B cell (primary cell): ENCODE measurements around the gene MRPS27. TPM values are rescaled to one million over a fixed set of nuclear protein-coding genes. Genes with fewer than 3 reads are reported as not detected.

Source experiments
- ATAC-seq: fragments of 200-7000 bp; cut with Tn5 transposase; one replicate; pipeline ENCODE4 v1.10.0; 2021; ENCODE audit warnings: low read depth, mild to moderate bottlenecking, moderate number of reproducible peaks, moderate library complexity
- CTCF ChIA-PET: fragments of 350-600 bp; sonication (Branson Sonifier 250); formaldehyde crosslinking; loops from one replicate; lab custom pipeline; 2021; ENCODE audit warnings: antibody characterized with exemption, inconsistent platforms; lab: Charles Lee
- POLR2A ChIA-PET: fragments of 350-600 bp; sonication (Branson Sonifier 250); formaldehyde crosslinking; loops from one replicate; lab custom pipeline; 2021; ENCODE audit warnings: antibody characterized with exemption; lab: Charles Lee
- DNase-seq: peaks from one replicate; pipeline ENCODE4 v3.0.0; 2013
- H2AFZ ChIP-seq: 2 replicates; pipeline ENCODE4 v1.6.1; 2012; ENCODE audit warnings: mild to moderate bottlenecking, low read depth, low read length; ENCODE audit not compliant: insufficient read depth, poor library complexity, severe bottlenecking
- H3K27ac ChIP-seq, 2 donors: 1 replicate in 1 of 2; 2 replicates in 1 of 2; pipeline ENCODE4 v1.5.1; 2012 to 2013; ENCODE audit warnings: low read length in 2 of 2, mild to moderate bottlenecking in 2 of 2, moderate library complexity in 1 of 2
- H3K27me3 ChIP-seq, 4 experiments: fragments of 200-600 bp in 1 of 4; sonication (generic) in 1 of 4; replicated peaks in 1 of 4; 1 replicate in 2 of 4; 2 replicates in 2 of 4; pipeline versions ENCODE4 v1.6.1 to v1.7.0; 2013 to 2016; ENCODE audit warnings: low read length in 3 of 4, mild to moderate bottlenecking in 2 of 4, mixed read lengths in 1 of 4, moderate library complexity in 1 of 4; ENCODE audit not compliant: insufficient read depth in 4 of 4, control insufficient read depth in 3 of 4; ENCODE audit errors: control extremely low read depth in 1 of 4
- H3K36me3 ChIP-seq, 2 experiments: replicated peaks in 1 of 2; 1 replicate in 1 of 2; 2 replicates in 1 of 2; pipeline versions ENCODE4 v1.6.1 to v1.7.1; 2013; ENCODE audit warnings: low read length in 1 of 2; ENCODE audit not compliant: insufficient read depth in 2 of 2, control insufficient read depth in 1 of 2; ENCODE audit errors: control extremely low read depth in 1 of 2, extremely low read depth in 1 of 2
- H3K4me1 ChIP-seq, 2 donors: fragments of 200-600 bp in 1 of 2; sonication (generic) in 1 of 2; 1 replicate in 1 of 2; 2 replicates in 1 of 2; pipeline versions ENCODE4 v1.5.1 to v1.6.1; 2013 to 2017; ENCODE audit warnings: low read length in 2 of 2; ENCODE audit not compliant: control insufficient read depth in 2 of 2, insufficient read depth in 2 of 2
- H3K4me2 ChIP-seq: replicated peaks from 2 replicates; pipeline ENCODE3; 2012; ENCODE audit warnings: mild to moderate bottlenecking, low read depth, low read length; ENCODE audit not compliant: poor library complexity, severe bottlenecking
- H3K4me3 ChIP-seq, 5 experiments: fragments of 200-600 bp in 1 of 5; sonication (generic) in 1 of 5; 1 replicate in 3 of 5; 2 replicates in 2 of 5; pipeline versions ENCODE4 v1.5.1 to v1.7.0; 2011 to 2016; ENCODE audit warnings: low read length in 4 of 5, mild to moderate bottlenecking in 4 of 5, low read depth in 2 of 5, control low read depth in 1 of 5, moderate library complexity in 1 of 5; ENCODE audit not compliant: insufficient read depth in 1 of 5; ENCODE audit errors: control extremely low read depth in 1 of 5, extremely low read depth in 1 of 5
- H3K79me2 ChIP-seq: fragments of 200-600 bp; sonication (generic); one replicate; pipeline ENCODE4 v1.6.0; 2016; ENCODE audit warnings: low read length; ENCODE audit not compliant: control insufficient read depth, insufficient read depth
- H3K9ac ChIP-seq: fragments of 200-600 bp; sonication (generic); 2 replicates; pipeline ENCODE4 v1.6.1; 2017; ENCODE audit warnings: mild to moderate bottlenecking, low read length, moderate library complexity
- H3K9me3 ChIP-seq, 3 donors: one replicate each; pipeline versions ENCODE4 v1.6.1 to v1.7.1; 2013; ENCODE audit warnings: low read length in 2 of 3; ENCODE audit not compliant: control insufficient read depth in 2 of 3, insufficient read depth in 1 of 3; ENCODE audit errors: control extremely low read depth in 1 of 3
- H4K20me1 ChIP-seq: 2 replicates; pipeline ENCODE4 v1.6.0; 2012; ENCODE audit warnings: mild to moderate bottlenecking, low read length; ENCODE audit not compliant: insufficient read depth, control insufficient read depth, poor library complexity, severe bottlenecking
- H3K27ac Mint-ChIP-seq: one replicate; pipeline ENCODE4 v1.8.0; 2021; ENCODE audit warnings: mixed read lengths
- H3K27me3 Mint-ChIP-seq: one replicate; pipeline ENCODE4 v1.8.0; 2021; ENCODE audit warnings: mixed read lengths
- H3K4me1 Mint-ChIP-seq: one replicate; pipeline ENCODE4 v1.8.0; 2021; ENCODE audit warnings: mixed read lengths
- H3K4me3 Mint-ChIP-seq: one replicate; pipeline ENCODE4 v1.8.0; 2021; ENCODE audit warnings: mixed read lengths
- H3K9me3 Mint-ChIP-seq: one replicate; pipeline ENCODE4 v1.8.0; 2022; ENCODE audit warnings: mixed read lengths; ENCODE audit not compliant: insufficient read depth
- CTCF ChIP-seq: fragments of 200-600 bp; IDR thresholded peaks from one replicate; pipeline ENCODE4 v1.8.0; 2022; ENCODE audit warnings: antibody characterized with exemption, mild to moderate bottlenecking
- EZH2 ChIP-seq: IDR thresholded peaks from 2 replicates; pipeline ENCODE4 v1.6.1; 2012; ENCODE audit warnings: borderline replicate concordance, low read depth, mild to moderate bottlenecking, moderate library complexity, low read length; ENCODE audit not compliant: insufficient read depth, poor library complexity, severe bottlenecking
- WGBS: methylation state at CpG from one replicate; pipeline ENCODE4 v1.1.5; 2013; ENCODE audit warnings: missing lambda C conversion rate; ENCODE audit not compliant: insufficient coverage; 5-methylcytosine and 5-hydroxymethylcytosine counted together
- intact Hi-C: fragments of 100-400 bp; cut with micrococcal nuclease; formaldehyde crosslinking; loops from one replicate; pipeline ENCODE4 v1.10.0; 2022
- polyA plus RNA-seq: library from polyadenylated mRNA; depleted of rRNA; stranded (reverse); fragments of >200 nt; gene quantifications from 2 replicates; pipeline ENCODE4 v1.2.3, GENCODE V29; 2012
- total RNA-seq, 2 donors: library from RNA; stranded (reverse); fragments of 120-200 nt in 1 of 2; gene quantifications; 1 replicate in 1 of 2; 2 replicates in 1 of 2; pipeline versions ENCODE4 v1.2.3 to v1.2.4, GENCODE V29; 2013 to 2022

MRPS27 gene
- total and polyA plus RNA-seq, 2 donors (not counting 1 experiment from before 2014, with no cell fraction given): 33.4 to 58.3 TPM

- H3K27me3 Mint-ChIP-seq: no peaks in the 10 kb centered on the region
- no peaks in the 10 kb centered on the region for H3K9me3 ChIP-seq
- POLR2A ChIA-PET: no interaction called here
- intact Hi-C loops: no loop called here
- H3K4me3 Mint-ChIP-seq: no peak overlapping the region
- WGBS: no CpG with 5 or more reads among the region's 1 CpG
- H3K27ac ChIP-seq: no peak overlapping the region
- no peaks in the 10 kb centered on the region for H3K27me3 ChIP-seq
- DNase-seq (no peak), ATAC-seq (no peak)
- H3K79me2 ChIP-seq: no peaks in the 10 kb centered on the region
- H3K36me3 ChIP-seq: peaks cover 0 to 13% of the 10 kb centered on the region in 2 experiments
- no peak overlapping the region for H3K4me3 ChIP-seq
- H2AFZ ChIP-seq: no peak overlapping the region
- no peak overlapping the region for H3K4me2 ChIP-seq
- TF ChIP-seq EZH2 (no peak), CTCF (no peak)
- H3K9me3 Mint-ChIP-seq: no peaks in the 10 kb centered on the region
- CTCF ChIA-PET: interaction anchor here (6.3 kb wide), 1 partner anchor 161 kb away, joined by 65 read pairs; no protein-coding TSS in a partner anchor
- no peak overlapping the region for H3K27ac Mint-ChIP-seq
- H3K4me1 ChIP-seq: no peaks in the 10 kb centered on the region
- H4K20me1 ChIP-seq: no peaks in the 10 kb centered on the region
- H3K4me1 Mint-ChIP-seq: peaks cover 2% of the 10 kb centered on the region
- H3K9ac ChIP-seq: no peak overlapping the region
Measured at GRCh38 chr5:72364171-72364570, 44.1 kb upstream of the MRPS27 start.

- no peak overlapping the region for H2AFZ ChIP-seq
- CTCF ChIA-PET: interaction anchor here (1.4 to 6.3 kb wide), 2 partner anchors 161 kb away, joined by 4 to 65 read pairs; no protein-coding TSS in a partner anchor
Measured at GRCh38 chr5:72363166-72363802, 43.2 kb upstream of the MRPS27 start.

More at GRCh38 chr5:72363166-72363802, 43.2 kb upstream of the MRPS27 start:
- H3K4me3 ChIP-seq: no peak overlapping the region
- POLR2A ChIA-PET: no interaction called here
- Mint-ChIP-seq H3K4me3 (no peak overlapping the region), H3K4me1 (peaks cover 2% of the 10 kb centered on the region), H3K27ac (no peak overlapping the region), H3K27me3 (no peaks in the 10 kb centered on the region), H3K9me3 (no peaks in the 10 kb centered on the region)
- no CpG with 5 or more reads among the region's 1 CpG for WGBS
- intact Hi-C loops: no loop called here
- TF ChIP-seq CTCF (no peak), EZH2 (no peak)
- no peaks in the 10 kb centered on the region for H4K20me1 ChIP-seq
- no peaks in the 10 kb centered on the region for H3K9me3 ChIP-seq
- no peak overlapping the region for H3K9ac ChIP-seq
- H3K27me3 ChIP-seq: no peaks in the 10 kb centered on the region
- no peaks in the 10 kb centered on the region for H3K4me1 ChIP-seq
- no peak for DNase-seq
- H3K36me3 ChIP-seq: peaks cover 0 to 20% of the 10 kb centered on the region in 2 experiments
- H3K27ac ChIP-seq: no peak overlapping the region
- no peak overlapping the region for H3K4me2 ChIP-seq
- no peak for ATAC-seq
- H3K79me2 ChIP-seq: no peaks in the 10 kb centered on the region
